ENCODE measurements around the gene SORCS2.

SORCS2 gene

DNA sequence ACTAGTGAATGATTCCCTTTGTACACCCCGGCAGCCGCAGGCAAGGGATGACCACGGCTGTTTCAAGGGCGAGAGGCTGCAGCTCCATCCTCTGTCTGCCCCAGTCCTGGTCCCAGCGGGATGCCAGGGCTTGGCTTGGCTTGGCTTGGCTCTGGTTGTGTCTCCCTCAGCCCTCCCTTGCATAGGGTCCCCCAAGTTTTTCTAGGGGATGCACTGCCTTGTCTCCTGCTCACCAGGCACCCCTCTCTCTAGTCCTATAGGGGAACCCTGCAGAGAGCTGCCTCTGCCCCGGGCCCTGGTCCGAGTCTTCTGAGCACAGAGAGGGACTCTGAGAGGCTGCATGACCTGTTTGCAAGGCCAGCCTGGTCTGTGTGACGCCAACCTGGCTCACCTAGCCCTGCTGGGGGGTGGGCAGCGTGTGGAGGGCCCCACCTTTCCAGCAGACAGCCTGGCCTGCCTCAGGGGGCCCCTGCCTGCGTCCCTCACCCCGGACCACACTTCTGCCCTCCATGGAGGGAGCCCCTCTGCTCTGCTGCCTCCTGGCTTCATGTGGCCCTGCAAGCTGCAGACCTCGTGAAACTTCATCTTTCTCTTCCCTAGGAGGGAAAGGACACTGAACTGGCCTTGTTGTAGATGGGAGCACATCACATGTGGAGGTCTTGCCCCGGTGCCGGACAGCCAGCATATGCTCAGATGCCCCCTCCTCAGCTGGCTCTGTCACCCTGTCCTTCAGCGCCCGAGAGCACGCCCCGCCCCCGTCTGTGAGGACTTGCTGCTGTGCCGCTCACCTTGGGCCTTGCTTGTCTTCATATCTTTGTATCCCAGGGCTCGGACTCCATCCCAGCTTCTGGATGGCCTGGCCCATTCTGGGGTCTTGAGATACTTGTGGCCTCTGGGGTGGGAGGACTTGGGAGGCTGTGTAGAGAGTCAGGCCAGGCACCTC is 16.4 kb downstream of the SORCS2 start:
- H3K36me3 ChIP-seq, result no peaks in the 10 kb centered on the region
- H3K4me1 ChIP-seq, result peaks cover 19% of the 10 kb centered on the region
- TF ChIP-seq, protein P1, sequence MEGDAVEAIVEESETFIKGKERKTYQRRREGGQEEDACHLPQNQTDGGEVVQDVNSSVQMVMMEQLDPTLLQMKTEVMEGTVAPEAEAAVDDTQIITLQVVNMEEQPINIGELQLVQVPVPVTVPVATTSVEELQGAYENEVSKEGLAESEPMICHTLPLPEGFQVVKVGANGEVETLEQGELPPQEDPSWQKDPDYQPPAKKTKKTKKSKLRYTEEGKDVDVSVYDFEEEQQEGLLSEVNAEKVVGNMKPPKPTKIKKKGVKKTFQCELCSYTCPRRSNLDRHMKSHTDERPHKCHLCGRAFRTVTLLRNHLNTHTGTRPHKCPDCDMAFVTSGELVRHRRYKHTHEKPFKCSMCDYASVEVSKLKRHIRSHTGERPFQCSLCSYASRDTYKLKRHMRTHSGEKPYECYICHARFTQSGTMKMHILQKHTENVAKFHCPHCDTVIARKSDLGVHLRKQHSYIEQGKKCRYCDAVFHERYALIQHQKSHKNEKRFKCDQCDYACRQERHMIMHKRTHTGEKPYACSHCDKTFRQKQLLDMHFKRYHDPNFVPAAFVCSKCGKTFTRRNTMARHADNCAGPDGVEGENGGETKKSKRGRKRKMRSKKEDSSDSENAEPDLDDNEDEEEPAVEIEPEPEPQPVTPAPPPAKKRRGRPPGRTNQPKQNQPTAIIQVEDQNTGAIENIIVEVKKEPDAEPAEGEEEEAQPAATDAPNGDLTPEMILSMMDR (IDR thresholded peaks at IDR 0.05; ENCODE audit: low read depth, low read length), result no peak
- DNase-seq, result no peak
- no peaks in the 10 kb centered on the region for H3K27me3 ChIP-seq
- no peak overlapping the region for H3K4me3 ChIP-seq (ENCODE audit: low read depth, low read length)
- no peaks in the 10 kb centered on the region for H3K9me3 ChIP-seq

DNA sequence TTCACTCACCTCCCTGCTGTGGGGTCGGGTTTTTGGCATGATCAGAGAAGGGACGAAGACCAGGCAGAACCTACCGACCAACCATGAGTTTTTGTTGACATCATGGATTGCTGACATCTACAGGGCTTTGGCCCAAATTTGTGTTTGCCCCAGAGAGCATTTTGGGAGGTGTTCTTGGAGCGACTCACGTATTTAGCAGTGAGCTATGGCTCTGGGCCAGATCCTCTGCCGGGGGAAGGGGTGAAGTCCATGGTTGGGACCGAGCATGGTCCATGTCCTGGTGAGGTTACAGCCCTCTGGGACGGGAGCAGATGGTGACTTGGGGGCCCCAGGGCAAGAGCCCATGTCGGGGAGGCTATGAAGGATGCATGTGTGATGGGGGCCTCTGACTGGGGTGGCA is 17.4 kb downstream of the SORCS2 start:
- H3K4me3 ChIP-seq (ENCODE audit: low read depth, low read length), result no peak overlapping the region
- H3K4me1 ChIP-seq, result peaks cover 19% of the 10 kb centered on the region
- no peaks in the 10 kb centered on the region for H3K9me3 ChIP-seq
- no peaks in the 10 kb centered on the region for H3K36me3 ChIP-seq
- no peaks in the 10 kb centered on the region for H3K27me3 ChIP-seq
- TF ChIP-seq, protein P1 (IDR thresholded peaks at IDR 0.05; ENCODE audit: low read depth, low read length), result no peak
- no peak for DNase-seq

DNA sequence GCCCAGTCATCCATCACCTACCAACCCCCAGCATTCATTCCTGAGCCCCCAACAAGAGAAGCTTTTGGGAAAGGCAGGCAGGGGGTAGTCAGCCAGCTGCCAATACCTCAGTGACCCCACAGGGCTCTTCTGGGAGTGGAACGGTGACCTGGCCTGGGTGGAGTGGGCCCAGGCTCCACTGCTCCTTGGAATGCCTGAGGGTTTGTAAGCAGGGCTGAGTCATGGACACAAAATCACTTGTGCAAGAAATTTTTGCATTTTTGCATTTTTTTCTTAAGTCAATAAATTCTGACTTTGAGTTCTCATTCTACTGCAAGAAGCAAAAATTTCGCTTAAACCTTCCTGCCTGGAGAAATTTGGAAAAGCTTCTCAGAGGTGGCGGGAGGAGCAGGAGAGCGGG is 18.5 kb downstream of the SORCS2 start:
- no peak for DNase-seq
- no peaks in the 10 kb centered on the region for H3K9me3 ChIP-seq
- no peak overlapping the region for H3K4me3 ChIP-seq (ENCODE audit: low read depth, low read length)
- H3K4me1 ChIP-seq, result peaks cover 19% of the 10 kb centered on the region
- no peaks in the 10 kb centered on the region for H3K36me3 ChIP-seq
- no peaks in the 10 kb centered on the region for H3K27me3 ChIP-seq
- TF ChIP-seq, protein P1 (IDR thresholded peaks at IDR 0.05; ENCODE audit: low read depth, low read length), result no peak

DNA sequence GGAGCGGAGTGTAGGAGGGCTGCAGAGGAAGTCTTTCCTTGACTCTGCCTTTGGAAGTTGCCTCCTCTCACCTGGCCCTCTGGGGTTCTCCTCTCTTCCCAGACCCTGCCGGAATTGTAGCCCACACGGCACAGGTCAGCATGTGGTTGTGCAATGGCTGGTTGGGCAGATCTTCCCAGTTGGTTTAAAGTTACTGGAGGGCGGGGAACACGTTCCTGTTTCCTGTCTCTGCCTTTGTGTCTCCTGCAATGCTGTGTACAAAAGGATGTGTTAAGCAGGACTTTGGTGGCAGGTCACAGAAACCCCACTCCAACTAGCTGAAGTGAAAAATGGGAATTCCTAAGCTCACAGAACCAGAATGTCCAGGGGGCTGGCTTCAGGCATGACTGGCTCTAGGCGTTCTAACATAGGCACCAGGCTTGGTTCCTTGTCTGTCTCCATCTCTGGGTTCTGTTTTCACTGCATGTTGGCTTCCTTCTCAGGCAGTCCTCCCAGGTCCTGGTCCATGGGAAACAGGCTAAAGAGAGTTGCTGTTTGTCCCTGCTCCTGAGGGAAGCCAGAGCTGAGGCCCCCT is 19.9 kb downstream of the SORCS2 start:
- no peak for DNase-seq
- Histone ChIP-seq H3K9me3 (no peaks in the 10 kb centered on the region), H3K27me3 (no peaks in the 10 kb centered on the region), H3K4me3 (ENCODE audit: low read depth, low read length) (no peak overlapping the region), H3K4me1 (peaks cover 9% of the 10 kb centered on the region), H3K36me3 (no peaks in the 10 kb centered on the region)
- TF ChIP-seq, protein P1 (IDR thresholded peaks at IDR 0.05; ENCODE audit: low read depth, low read length), result no peak

DNA sequence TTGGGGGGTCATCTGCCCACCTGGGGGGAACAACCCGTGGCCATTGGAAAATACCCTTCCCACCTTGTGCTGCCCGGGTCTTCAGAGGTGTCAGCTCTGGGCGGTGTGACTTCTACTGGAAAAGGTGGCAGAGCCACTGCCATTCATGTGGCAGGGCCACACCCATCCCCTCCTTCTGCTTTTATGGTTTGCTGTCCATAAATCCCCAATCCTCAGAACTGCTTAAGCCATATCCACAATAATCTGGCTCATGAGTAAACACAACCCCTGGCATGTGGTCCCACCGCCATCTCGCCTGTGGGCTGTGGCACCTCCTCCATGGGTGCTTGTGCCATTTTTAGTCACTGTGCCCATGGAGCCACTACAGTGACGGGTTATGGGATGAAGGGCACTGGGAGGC is 20.6 kb downstream of the SORCS2 start:
- no peaks in the 10 kb centered on the region for H3K27me3 ChIP-seq
- DNase-seq, result no peak
- TF ChIP-seq, protein P1 (IDR thresholded peaks at IDR 0.05; ENCODE audit: low read depth, low read length), result no peak
- no peaks in the 10 kb centered on the region for H3K36me3 ChIP-seq
- no peak overlapping the region for H3K4me3 ChIP-seq (ENCODE audit: low read depth, low read length)
- peaks cover 2% of the 10 kb centered on the region for H3K4me1 ChIP-seq
- H3K9me3 ChIP-seq, result no peaks in the 10 kb centered on the region

DNA sequence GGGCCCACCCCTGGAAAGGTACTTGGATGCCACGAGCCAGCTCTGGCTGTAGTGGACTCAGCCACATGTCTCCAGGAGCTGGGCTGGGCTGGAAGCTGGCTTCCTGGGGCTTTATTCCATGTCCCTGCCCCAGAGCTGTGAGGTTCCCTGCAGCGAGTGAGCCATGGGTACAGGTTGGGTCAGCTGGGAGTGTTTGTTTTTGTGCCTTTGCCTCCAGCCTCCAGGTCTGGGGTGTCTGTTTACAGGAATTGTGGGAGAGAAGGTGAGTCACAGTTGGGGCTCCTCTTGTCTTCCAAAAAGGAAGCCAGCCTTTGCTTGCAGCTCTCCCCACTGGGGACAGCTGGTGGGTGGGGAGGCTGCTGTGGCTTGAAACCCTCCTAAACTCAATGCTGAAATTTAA is 21.5 kb downstream of the SORCS2 start:
- H3K27me3 ChIP-seq, result no peaks in the 10 kb centered on the region
- H3K9me3 ChIP-seq, result no peaks in the 10 kb centered on the region
- TF ChIP-seq, protein P1 (IDR thresholded peaks at IDR 0.05; ENCODE audit: low read depth, low read length), result no peak
- H3K4me3 ChIP-seq (ENCODE audit: low read depth, low read length), result no peak overlapping the region
- H3K36me3 ChIP-seq, result no peaks in the 10 kb centered on the region
- DNase-seq, result no peak
- H3K4me1 ChIP-seq, result peaks cover 2% of the 10 kb centered on the region

All from BE2C (cell line).